GM19193 (cell line): ENCODE results near the gene RBM15B.

Experiments used
- POLR2A ChIP-seq: IDR thresholded peaks from 4 replicates; pipeline ENCODE4 v1.6.1; 2011; ENCODE audit not compliant: insufficient read depth, insufficient read length; ENCODE audit errors: extremely low read depth

The RBM15B gene

DNA sequence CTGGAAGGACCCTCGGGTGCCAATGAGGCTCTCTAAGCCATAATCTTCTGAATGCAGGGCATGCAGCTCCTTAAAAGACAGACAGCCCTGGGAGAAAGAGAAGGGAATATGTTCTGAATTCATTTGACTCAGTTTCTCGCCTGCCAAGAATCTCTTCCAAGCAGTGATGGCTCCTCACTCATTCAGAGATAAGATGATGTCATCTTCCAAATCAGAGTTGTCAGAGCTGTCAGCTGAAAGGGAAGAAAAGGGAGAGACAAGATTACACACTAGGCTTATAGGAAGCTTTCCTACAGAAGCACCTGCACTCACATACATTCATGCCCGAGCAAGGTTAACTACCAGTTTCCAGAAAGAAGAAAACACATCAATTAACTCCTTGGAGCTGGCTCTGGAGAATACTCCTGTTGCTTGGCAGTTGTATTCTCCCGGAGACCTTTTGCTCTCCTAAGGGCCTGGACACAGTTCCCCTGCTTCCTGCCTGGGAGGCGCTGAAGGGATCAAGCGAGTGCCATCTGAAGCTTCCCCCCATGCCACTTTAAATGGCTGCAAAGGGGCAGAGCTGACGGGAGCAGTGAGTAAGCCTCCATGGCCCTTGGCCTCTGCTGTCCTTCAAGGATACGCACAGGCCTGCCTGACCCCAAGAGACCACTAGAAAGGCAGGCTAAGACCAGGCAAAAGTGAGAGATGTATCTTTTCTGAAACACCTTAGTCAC, 7.7 kb downstream of the RBM15B start:
- TF ChIP-seq POLR2A = no peak

- TF ChIP-seq POLR2A = no peak
Observed at GRCh38 chr3:51400166-51400565, 9.1 kb downstream of the RBM15B start.

- TF ChIP-seq POLR2A = no peak
Observed at GRCh38 chr3:51401735-51402134, 10.7 kb downstream of the RBM15B start.

DNA sequence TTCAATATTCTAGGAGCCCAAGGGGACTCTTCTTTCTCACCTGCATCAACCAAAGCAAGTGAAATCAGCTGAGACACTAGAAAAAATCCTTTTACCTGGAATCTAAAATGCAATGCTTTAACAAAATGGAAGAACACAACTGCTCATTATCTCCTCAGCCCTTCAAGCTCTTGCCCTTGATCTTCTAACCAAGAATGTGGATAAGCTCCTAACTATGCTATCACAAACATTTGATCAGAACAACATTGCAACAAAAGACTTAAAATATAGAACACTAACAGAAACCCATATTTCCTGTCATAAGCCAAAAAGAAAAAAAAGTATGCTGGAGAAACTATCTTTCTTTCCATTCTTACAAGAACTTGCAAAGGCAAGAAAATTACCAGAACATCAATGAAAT, 12.6 kb downstream of the RBM15B start:
- no peak for TF ChIP-seq POLR2A

DNA sequence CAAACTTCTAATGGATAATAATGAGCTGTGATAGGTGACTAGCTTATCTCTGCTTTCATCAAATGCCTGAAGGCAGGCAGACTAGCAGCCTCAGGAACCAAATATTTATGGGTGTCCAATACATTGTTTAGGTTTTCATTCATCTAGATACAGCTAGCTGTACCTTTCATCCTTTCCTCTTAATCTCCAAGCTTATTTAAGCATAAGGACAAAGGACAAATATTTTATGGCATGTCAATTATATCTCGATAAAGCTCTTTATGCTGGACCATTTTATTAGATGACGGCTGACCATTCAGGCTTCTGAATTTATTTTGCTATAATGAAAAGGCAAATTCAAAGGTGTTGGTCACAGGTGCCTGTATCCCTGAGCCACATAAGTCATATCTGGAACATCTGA, 16.9 kb downstream of the RBM15B start:
- no peak for TF ChIP-seq POLR2A

GRCh38 chr3:51408813-51409212, 17.7 kb downstream of the RBM15B start:
- TF ChIP-seq POLR2A = no peak

GRCh38 chr3:51422211-51422610, 31.1 kb downstream of the RBM15B start:
- no peak for TF ChIP-seq POLR2A

DNA sequence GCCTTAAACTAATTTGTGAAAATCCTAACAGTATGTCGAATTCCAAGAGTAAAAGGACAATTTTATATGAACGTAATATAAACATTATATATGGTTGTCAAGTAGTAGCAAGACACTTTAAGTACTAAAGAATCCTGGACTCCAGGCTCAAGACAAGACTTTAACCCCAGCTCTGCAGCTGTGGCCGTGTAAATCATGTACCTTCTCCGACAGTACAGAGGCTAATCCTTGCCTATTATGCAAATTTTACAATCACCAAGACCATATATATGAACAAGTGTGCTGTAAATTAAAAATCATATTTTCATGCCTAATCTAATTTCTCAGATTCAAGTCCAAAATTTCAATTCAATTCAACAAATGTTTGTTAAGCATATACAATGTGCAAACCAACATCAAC, 35.8 kb downstream of the RBM15B start:
- no peak for TF ChIP-seq POLR2A

DNA sequence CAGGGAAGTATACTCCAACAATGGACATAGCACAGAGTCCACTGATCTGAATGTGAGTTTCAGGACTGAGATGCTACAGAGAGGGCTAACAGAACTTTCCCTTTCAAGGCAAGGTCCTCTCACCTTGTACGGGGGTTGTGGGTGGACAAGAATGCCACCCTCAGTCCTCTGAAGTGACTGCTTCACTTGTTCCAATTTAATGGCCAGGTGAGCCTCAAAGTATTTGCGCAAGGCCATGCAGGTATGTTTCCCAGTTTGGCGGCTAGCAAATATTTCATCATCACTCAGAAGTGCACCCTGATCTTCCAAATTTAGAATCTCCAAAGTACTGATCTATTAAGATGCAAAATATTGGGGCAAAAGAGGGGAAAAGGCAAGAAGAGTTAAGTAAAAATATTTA, 38.1 kb downstream of the RBM15B start:
- no peak for TF ChIP-seq POLR2A

DNA sequence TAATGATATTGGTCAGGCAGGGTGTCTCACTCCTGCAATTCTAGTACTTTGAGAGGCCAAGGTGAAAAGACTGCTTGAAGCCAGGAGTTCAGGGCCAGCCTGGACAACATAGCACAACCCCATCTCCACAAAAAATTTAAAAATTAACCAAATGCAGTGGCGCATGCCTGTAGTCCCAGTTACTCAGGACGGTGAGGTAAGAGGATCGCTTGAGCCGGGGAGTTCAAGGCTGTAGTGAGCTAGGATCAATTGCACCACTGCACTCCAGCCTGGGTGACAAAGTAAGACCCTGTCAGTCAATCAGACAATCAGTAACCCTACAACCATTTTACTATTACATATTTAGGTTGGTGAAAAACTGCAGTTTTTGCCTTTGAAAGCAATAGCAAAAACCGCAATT, 43.0 kb downstream of the RBM15B start:
- TF ChIP-seq POLR2A = no peak

- no peak for TF ChIP-seq POLR2A
Observed at GRCh38 chr3:51434746-51435327, 43.8 kb downstream of the RBM15B start.

DNA sequence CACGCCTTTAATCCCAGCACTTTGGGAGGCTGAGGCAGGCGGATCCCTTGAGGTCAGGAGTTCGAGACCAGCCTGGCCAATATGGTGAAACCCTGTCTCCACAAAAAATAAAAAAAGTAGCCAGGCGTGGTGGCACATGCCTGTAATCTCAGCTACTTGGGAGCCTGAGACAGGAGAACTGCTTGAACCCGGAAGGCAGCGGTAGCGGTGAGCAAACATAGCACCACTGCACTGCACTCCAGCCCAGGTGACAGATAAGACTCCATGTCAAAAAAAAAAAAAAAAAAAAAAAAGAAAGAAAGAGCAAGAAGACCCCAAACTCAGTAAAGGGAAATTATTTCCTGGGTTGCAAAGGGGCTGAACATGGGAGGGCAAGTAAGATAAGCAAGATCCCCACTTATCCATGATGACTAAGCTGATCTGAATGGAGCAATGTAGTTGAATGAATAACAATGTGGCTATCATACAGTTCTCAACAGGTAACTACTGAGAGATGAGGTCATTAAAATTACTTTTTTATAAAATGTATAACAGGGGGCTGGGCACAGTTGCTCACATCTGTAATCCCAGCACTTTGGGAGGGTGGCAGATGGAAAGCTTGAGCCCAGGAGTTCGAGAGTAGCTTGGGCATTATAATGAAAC, 46.0 kb downstream of the RBM15B start:
- no peak for TF ChIP-seq POLR2A

GRCh38 chr3:51441282-51442030, 50.4 kb downstream of the RBM15B start:
- no peak for TF ChIP-seq POLR2A

DNA sequence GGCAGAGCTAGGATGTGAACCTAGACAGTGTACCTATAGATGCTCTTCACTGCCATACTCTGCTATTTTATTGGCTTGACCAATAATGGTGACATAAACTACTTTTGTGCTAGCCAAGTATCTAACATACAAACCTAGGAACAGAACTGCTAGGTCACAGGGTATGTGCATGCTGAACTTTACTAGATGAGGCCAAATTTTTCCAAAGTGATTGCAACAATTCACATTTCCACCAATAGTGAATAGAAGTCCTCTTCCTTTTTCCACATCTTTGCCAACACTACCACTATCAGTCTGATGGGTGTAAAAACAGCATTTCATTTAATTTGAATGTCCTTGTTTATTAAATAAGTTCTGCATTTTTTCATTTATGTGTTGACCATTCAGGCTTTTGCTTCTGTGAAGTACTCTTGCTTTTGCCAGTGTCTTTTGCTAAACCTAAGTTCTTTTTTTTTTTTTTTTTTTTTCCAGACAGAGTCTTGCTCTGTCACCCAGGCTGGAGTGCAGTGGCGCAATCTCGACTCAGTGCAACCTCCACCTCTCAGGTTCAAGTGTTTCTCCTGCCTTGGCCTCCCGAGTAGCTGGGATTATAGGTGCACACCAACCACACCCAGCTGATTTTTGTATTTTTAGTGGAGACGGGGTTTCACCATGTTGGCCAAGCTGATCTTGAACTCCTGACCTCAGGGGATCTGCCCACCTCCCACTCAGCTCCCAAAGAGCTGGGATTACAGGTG, 54.6 kb downstream of the RBM15B start:
- no peak for TF ChIP-seq POLR2A
